GM20431 (cell line): Measurements from ENCODE around the gene HDAC4.

Source experiments
- in situ Hi-C: fragments of 300-500 bp; cut with MseI, MboI; formaldehyde crosslinking; loops from one replicate; pipeline ENCODE4 v1.15.0; 2020; ENCODE audit warnings: low sequenced_read_pairs; ENCODE audit not compliant: unreplicated experiment

The HDAC4 gene

GRCh38 chr2:239200646-239201530 lies 199.9 kb downstream of the HDAC4 start:
- in situ Hi-C loops = no loop called here

GRCh38 chr2:239199041-239199768 lies 201.6 kb downstream of the HDAC4 start:
- in situ Hi-C loops = no loop called here

DNA sequence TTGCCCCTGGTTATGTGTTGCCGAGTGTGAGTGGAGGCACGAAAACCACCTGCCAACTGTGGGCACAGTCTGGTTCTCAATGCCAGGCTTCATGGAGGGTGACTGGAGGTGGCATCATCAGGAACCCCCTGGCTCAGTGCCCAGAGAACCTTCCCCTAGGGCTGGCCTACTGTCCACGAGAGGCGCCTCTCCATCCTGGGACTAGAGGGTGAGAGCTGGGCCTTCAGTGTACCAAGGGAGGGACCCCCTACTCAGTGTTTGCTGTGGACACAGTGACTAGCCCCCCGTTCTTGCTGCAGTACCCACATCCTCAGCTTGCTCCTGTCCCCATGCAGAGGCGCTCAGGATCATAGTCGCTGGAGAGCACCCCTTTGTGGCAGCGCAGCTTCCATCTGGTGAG lies 202.6 kb downstream of the HDAC4 start:
- in situ Hi-C loops = no loop called here

DNA sequence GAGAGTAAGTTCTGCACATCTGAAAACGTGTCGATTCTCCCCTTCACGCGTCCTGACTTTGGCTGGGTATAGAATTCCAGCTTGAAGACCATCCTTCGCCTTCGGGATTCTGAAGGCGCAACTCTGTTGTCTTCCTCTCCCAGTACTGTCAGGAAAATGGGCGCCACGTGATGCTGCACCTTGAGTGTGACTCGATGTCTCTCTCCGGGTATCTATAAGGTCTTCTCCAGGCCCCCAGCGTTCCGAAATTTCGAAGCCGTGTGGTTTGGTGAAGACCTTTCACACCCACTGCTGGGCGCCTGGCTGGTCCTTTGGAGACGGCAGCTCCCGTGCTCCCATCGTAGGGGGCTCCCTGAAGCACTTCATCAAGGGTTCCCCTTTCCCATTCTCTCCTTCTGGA lies 203.7 kb downstream of the HDAC4 start:
- in situ Hi-C loops = no loop called here

GRCh38 chr2:239196474-239197021 lies 204.3 kb downstream of the HDAC4 start:
- in situ Hi-C loops = no loop called here

- in situ Hi-C loops = no loop called here
Observed at GRCh38 chr2:239195992-239196391, 204.8 kb downstream of the HDAC4 start.

DNA sequence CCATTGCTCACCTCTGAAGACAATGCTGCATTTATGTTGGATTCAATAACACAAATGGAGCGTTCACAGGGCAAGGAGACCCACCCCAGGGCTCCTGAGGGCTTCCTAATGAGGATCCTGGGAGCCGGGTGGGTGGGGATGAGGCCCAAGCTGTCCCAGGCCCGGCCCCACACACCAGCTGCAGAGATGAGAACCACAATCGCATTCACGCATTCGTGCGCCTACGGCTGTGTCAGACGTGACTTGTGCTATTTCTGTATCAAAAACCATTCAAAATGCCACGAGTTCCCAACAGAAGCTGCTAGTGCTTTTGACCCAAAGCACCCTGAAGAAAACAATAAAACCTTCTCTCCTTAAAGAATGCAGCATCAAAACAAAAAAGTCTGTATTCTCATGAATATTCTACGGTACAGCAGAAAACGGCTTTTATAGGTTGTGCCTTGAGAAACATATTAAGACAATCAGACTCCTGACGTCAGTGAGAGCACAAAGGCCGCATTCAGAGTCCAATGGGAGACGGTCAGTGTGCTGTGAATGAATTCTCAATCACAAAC lies 205.4 kb downstream of the HDAC4 start:
- in situ Hi-C loops = no loop called here

DNA sequence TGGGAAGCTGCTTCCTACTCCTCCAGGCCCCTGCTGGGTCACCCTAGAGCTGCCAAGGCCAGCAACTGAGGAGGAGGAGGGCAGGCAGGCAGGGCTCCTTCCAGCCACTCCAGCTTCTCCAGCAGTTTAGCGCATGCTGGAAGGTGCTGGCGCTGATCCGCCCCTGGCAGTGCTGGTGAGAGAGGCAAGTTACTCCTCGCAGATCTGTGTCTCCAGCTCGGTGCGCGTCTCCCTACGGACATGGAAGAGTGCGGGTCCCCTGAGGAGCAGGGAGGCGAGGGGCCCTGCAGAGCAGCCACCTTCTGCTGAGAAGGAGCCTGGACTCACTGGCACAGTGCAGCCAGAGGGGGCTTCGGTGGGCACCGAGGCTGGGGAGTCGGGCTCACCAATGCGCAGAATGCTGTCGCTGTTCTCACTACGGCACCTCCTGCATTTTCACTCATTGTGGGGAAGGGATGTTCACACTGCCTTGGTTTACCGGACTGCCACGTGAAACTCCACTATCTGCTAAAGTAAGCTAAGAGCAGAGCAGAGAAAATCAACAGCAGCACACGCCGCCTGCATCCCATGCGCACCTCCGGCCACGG lies 206.0 kb downstream of the HDAC4 start:
- in situ Hi-C loops = no loop called here

DNA sequence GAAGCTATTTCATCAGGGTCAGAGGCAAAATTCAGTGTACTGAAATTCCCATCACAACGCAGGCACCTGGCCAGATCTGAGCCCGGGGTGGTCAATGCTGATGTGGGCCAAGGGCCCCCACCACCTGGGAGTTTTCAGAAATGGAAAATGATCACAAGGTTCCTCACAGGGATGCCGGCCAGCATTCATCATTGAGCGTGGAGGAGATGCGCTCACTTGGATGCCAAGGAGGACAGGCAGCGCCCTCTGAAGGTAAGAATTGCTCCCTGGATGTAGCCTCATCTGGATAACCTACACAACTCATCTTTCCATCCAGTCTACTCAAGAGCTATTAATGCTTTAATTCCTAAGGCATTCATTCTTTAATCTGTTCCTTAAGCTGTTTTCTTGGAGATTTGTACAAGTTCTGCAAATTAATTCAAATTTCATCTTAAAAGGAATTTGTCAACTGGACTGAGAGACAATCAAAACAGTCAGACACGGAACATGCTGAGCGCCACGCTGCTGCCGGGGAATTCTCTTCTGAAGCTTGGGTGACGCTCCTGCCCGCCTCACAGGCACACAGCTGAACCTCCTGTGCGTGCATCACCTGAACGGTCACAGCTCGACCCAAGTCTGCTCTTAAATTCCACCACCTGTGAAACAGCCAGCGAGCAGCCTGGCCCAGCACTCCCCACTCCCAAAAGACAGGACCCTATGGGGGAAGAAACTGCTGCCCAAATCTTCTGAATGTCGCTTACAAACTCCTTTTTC lies 206.7 kb downstream of the HDAC4 start:
- in situ Hi-C loops = no loop called here

DNA sequence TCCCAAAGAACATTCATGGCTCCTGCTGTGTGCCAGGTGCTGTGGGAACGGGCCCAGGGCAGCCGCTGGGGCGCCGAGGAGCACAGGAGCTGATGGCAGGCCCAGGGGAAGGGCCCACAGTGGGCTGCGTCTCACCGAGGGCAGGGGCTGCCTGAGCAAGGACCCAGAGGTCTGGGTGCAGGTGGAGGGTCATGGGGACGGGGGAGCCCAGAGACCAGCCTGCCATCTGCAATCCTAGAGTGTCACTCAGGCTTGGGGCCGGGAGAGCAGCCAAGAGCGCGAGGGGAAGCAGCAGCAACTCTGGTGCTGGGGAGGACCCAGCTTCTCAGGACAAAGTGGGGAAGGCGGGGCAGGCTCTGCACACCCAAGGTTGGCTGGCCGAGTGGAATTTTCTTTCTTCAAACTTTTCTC lies 207.4 kb downstream of the HDAC4 start:
- in situ Hi-C loops = no loop called here

DNA sequence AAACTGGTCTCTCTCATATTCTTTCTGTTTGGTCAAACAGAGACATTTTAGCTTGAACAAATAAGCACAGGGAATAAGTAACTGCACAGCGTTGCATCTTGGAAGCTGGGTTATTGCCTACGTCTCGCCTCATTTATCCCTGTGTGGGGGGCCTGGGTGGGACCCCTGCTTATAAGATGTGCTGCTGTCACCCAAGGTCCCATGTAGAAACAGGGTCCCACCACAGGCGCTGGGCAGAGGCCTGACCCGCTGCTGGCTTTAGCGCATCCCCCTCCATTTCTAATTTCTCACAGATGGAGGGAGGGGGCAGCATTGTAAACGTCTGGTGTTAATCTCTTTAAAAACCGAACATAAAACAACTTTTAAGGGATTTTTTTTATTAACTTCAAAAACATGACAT lies 207.8 kb downstream of the HDAC4 start:
- in situ Hi-C loops = no loop called here

- in situ Hi-C loops = no loop called here
Observed at GRCh38 chr2:239192456-239192855, 208.4 kb downstream of the HDAC4 start.

- in situ Hi-C loops = no loop called here
Observed at GRCh38 chr2:239190921-239191885, 209.6 kb downstream of the HDAC4 start.

DNA sequence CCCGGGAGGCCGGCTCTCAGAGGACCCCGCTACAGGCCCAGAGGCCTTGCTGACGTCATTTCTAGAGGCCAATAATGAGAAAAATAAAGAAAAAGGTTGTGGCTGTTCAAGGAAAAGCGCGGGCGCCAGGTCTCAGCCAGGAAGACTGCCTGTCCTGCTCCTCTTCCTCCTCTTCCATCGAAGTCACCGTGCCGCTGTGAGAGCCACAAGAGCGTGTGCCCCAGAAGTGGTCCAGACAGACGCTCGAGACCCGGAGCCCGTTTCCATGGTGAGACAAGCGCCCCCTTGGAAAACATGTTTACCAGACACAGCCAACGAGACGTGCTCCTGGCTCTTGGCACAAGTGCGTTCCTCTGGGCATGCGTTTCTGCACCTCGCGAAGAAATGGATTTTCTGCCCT lies 210.5 kb downstream of the HDAC4 start:
- in situ Hi-C loops = no loop called here

GRCh38 chr2:239189711-239190131 lies 211.1 kb downstream of the HDAC4 start:
- in situ Hi-C loops = no loop called here

DNA sequence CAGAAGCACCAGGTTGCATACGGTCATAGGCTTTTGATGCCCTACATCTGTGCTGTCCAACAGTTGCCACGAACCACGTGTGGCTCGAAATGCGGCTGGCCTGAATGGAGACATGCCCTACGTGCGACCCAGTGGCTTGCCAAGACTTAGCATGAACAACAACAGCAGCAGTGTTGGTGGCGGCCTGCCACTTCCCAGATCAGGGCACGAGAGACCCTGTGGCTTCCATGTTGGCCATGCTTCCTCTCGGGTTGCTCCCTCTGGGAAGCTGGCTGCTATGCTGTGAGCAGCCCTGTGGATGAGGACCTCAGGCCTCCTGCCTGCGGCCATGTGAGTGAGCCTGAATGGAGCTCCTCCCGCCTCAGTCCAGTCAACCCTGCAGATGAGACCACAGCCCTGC lies 212.3 kb downstream of the HDAC4 start:
- in situ Hi-C loops = no loop called here

DNA sequence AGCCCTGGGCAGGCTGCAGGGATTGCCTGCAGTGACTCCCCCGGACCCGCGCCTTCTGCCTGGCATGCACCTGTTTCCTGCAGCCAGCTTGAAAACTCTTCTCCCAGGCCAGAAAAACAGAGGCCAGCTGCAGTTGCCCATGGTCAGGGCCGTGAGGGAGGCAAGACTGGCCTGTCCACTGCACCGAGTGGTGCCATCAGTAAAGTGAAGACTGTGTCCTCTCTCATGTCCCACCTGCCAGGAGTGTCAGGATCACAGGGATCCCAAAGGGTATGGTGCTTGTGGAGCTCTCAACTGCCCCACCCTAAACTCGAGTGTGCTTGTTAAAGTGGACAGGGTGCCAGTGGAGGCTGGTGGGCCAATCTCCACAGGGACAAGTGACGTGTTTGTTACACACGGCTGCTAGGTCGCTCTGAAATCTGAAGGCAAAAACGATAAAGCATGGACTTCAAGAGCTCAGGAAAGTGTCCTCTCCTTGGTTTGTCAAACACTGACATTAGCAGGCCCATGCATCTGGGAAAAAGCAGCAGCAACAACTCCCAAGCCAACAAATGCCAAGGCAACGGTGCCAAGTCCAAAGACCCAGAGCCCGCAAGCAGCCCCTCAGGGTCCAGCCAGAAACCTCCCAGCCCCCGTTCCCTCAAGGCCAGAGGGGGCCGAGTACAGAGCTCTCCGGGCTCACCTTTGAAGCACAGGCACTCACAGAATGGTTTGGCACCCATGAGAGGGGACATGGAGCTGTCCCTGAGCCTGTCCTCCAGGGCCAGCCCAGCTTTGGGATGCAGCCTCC lies 213.2 kb downstream of the HDAC4 start:
- in situ Hi-C loops = no loop called here
